ENCODE results near the gene WBP11. TPM values are rescaled to one million over a fixed set of nuclear protein-coding genes. Genes with fewer than 3 reads are reported as not detected.

WBP11 gene
- total RNA-seq, 4 donors from 2014 or later = 13.5 to 24.3 (median 21.1) TPM

DNA sequence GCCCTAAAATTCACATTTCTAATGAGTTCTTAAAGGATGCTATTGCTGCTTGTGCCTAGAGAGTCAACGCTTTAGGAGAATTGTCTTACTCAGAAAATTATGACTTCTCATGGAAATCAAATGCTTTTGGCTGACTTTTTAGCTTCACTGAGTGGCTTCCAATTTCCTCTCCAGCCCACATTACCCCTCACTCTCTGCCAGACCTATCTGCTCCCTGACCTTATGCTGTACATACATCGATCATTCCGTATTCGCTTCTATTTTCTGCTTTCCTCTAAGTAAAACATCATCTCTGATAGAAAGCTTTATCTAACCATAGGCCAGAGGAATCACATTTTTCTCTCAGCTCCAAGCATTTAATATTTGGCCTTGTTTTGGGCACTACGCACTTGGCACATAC, 23.2 kb upstream of the WBP11 start:
- H3K4me3 ChIP-seq = no peak overlapping the region
- no peaks in the 10 kb centered on the region for H3K4me1 ChIP-seq
- no peaks in the 10 kb centered on the region for H3K9me3 ChIP-seq
- H3K36me3 ChIP-seq = no peaks in the 10 kb centered on the region
- H3K27me3 ChIP-seq = peaks cover 4% of the 10 kb centered on the region
- peak overlapping the region in 1 of 4 donors; percentile 25 for H3K27ac ChIP-seq
- TF ChIP-seq, protein P1, sequence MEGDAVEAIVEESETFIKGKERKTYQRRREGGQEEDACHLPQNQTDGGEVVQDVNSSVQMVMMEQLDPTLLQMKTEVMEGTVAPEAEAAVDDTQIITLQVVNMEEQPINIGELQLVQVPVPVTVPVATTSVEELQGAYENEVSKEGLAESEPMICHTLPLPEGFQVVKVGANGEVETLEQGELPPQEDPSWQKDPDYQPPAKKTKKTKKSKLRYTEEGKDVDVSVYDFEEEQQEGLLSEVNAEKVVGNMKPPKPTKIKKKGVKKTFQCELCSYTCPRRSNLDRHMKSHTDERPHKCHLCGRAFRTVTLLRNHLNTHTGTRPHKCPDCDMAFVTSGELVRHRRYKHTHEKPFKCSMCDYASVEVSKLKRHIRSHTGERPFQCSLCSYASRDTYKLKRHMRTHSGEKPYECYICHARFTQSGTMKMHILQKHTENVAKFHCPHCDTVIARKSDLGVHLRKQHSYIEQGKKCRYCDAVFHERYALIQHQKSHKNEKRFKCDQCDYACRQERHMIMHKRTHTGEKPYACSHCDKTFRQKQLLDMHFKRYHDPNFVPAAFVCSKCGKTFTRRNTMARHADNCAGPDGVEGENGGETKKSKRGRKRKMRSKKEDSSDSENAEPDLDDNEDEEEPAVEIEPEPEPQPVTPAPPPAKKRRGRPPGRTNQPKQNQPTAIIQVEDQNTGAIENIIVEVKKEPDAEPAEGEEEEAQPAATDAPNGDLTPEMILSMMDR (IDR thresholded peaks at IDR 0.05) = no peak
- TF ChIP-seq EP300 (IDR thresholded peaks at IDR 0.05) (no peak), POLR2AphosphoS5 (IDR thresholded peaks at IDR 0.05) (no peak), POLR2A (IDR thresholded peaks at IDR 0.05) (no peak)
- ATAC-seq = no peak
- WGBS, 2 donors (ENCODE audit: low coverage in 1 of 2) = 63 to 91% methylated on average over 5 of the region's 5 CpGs

DNA sequence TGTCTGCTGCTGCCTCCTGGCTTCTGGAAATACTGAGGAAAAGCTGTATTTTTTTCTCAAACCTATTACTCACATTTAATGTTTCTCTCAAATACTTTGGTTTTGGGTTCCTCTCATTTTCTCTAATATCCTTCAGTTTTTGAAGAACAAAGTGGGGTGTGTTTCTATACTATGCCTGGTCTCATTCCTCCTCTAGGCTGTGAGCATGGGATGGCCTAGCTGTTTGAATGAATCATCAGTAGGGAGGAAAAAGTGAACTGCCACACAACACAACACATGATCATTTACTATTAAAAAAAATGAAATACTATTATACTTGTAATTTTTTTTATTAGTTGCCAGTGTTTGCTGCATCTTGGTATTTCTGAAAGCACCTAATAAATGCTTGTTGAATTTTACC, 22.0 kb upstream of the WBP11 start:
- no peaks in the 10 kb centered on the region for H3K4me1 ChIP-seq
- ATAC-seq = no peak
- TF ChIP-seq POLR2A (IDR thresholded peaks at IDR 0.05) (no peak), POLR2AphosphoS5 (IDR thresholded peaks at IDR 0.05) (no peak), EP300 (IDR thresholded peaks at IDR 0.05) (no peak)
- TF ChIP-seq, protein P1 (IDR thresholded peaks at IDR 0.05) = no peak
- no peak overlapping the region for H3K27ac ChIP-seq
- no peaks in the 10 kb centered on the region for H3K36me3 ChIP-seq
- no peak overlapping the region for H3K4me3 ChIP-seq
- peaks cover 8% of the 10 kb centered on the region for H3K27me3 ChIP-seq
- H3K9me3 ChIP-seq = no peaks in the 10 kb centered on the region

DNA sequence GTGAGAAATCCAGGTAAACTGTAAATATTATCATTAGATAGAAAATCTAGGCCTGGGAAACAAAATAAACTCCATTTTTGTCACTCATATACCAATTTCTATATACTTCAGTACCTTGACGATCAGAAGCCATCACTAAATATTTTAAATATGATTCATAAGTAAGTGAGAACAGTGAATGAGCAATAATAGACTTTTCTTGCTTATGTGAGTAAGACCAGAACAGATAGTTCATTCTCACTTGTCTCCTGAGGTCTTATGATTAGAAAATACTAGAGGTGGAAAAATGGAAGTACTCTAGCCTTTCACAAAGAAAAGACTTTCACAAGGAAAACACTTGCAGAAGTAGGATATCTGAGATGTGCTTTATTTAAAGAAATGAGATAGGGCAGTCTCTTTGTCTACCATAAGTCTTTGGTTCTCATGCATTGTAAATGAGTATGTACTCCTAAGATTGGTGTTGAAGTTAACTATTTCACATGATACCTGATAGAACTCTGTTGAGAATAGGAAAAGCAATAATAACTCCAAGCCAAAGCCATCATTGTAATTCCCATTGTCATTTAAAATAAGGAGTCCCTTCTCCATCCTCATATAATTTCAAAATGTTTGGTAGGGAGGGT, 20.8 kb upstream of the WBP11 start:
- 56 to 69% methylated on average over 1 of the region's 1 CpG for WGBS, 2 donors (ENCODE audit: low coverage in 1 of 2)
- ATAC-seq = no peak

DNA sequence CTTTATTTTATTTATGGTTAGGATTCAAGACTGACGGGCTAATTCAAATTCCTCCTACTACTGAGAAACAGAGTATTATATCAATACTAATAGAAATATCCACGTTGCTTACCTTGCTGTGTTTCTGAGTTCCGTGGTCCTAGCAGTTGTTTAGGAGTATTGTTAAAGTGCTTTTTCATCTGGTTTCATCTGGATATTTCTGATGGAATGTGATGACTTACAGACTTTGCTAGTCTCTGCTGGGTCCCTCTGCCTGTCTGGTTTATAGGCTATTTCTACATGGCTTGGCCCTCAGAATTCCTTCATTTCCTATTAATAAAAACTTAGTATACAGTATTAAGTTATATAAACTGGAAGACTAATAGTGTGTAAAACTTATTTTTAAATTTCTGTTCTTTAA, 10.7 kb upstream of the WBP11 start, which contains the start of gene SMCO3:
Gene SMCO3, minus strand, starts transcription at position 169 of the 400 bp plus-strand sequence. CDS start 7,502 bp downstream, outside the sequence.
- 62% methylated on average over 3 of the region's 3 CpGs for WGBS, 2 donors (ENCODE audit: low coverage in 1 of 2)
- Histone ChIP-seq H3K4me1 (no peaks in the 10 kb centered on the region), H3K27ac (no peak within 1 kb of the TSS), H3K9me3 (no peaks in the 10 kb centered on the region), H3K4me3 (no peak within 1 kb of the TSS), H3K27me3 (no peaks in the 10 kb centered on the region), H3K36me3 (no peaks in the 10 kb centered on the region)
- ATAC-seq = no peak
- TF ChIP-seq POLR2AphosphoS5 (IDR thresholded peaks at IDR 0.05) = no peak
- no peak for TF ChIP-seq POLR2A (IDR thresholded peaks at IDR 0.05)
- TF ChIP-seq, protein P1 (IDR thresholded peaks at IDR 0.05) = no peak
- TF ChIP-seq EP300 (IDR thresholded peaks at IDR 0.05) = no peak

More for the DNA sequence above, 20.8 kb upstream of the WBP11 start:
- Histone ChIP-seq H3K36me3 (no peaks in the 10 kb centered on the region), H3K4me1 (no peaks in the 10 kb centered on the region), H3K9me3 (no peaks in the 10 kb centered on the region), H3K27ac (no peak overlapping the region), H3K4me3 (no peak overlapping the region), H3K27me3 (peaks cover 8% of the 10 kb centered on the region)
- TF ChIP-seq POLR2A (IDR thresholded peaks at IDR 0.05) (no peak), EP300 (IDR thresholded peaks at IDR 0.05) (no peak), POLR2AphosphoS5 (IDR thresholded peaks at IDR 0.05) (no peak)
- TF ChIP-seq, protein P1 (IDR thresholded peaks at IDR 0.05) = no peak

DNA sequence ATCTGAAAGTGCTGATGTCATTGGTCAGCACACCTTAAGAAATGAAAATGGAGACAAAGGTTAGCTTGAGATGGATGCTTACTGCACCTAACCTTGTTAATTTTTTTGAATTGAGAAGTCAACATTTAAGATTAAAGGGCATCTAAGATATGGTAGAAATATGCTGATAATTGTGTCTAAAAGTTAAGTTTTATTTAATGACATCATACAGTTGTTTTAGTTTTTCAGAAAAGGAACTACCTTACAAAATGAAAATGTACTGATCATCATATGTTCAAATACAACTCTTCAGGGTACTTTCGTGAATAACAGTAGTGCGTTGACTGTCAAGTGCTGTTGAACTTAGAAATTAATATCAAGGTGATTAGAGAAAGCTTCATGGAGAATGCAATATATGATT, 8.2 kb upstream of the WBP11 start:
- Histone ChIP-seq H3K27me3 (no peaks in the 10 kb centered on the region), H3K27ac (no peak overlapping the region), H3K4me1 (no peaks in the 10 kb centered on the region), H3K9me3 (no peaks in the 10 kb centered on the region), H3K4me3 (no peak overlapping the region), H3K36me3 (no peaks in the 10 kb centered on the region)
- WGBS, 2 donors (ENCODE audit: low coverage in 1 of 2) = 94 to 100% methylated on average over 2 of the region's 2 CpGs
- no peak for ATAC-seq
- TF ChIP-seq, protein P1 (IDR thresholded peaks at IDR 0.05) = no peak
- TF ChIP-seq POLR2AphosphoS5 (IDR thresholded peaks at IDR 0.05) (no peak), EP300 (IDR thresholded peaks at IDR 0.05) (no peak), POLR2A (IDR thresholded peaks at IDR 0.05) (no peak)

All from gastroesophageal sphincter (tissue), 4 donors.